ENCODE data around the gene AGPAT4.

AGPAT4 gene

DNA sequence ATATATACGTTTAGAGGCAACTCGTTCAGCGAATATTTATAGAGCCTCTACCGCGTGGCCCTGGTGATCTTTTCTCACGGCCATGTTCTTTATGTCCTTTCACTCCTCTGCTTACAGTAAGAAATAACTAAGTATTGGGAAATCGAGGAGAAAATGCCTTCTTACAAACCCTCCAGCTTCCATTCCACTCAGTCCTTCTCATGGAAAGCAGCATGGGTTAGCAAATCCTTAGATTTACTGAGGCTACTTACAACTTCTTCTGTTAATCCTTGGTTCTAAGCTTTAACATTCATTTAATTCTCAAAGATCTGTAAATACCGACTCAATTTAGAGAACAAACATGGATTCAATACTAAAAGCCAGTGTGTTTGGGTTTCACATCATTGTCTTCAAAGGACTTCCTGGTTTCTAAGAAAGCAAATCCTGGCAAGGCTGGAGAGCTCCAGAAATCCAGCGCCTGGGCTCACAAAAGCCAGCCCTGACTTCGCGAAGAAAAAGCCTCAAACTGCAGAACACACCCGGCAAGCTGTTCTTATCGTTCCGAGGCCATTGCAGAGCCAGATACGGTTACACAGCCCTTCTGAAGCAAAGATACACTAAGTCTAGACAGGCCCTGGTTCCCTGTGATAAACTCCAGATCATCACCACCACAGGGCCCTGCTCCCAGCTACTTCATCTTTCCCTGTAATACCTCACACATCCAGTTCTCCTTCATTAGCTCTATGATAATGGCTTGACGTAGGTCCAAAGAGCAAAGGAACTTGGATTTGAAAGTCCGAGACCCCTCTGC, 19.2 kb downstream of the AGPAT4 start:
- DNase-seq (ENCODE audit: low read depth) = no peak

DNA sequence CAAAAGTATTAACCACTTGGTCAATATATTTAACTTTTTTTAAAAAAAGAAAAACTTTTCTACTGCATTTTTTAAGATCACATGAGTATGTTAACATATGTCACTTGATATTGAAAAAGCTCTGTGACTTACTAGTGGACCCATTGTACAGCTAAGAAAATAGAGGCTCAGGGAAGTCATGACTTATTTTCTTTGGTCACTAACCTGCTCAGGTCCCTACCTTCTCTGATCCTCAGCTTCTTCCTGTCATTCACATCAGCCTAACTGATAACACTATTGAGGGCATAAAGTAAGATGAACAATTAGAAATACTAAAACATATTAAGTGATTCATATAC, 19.8 kb downstream of the AGPAT4 start:
- no peak for DNase-seq (ENCODE audit: low read depth)

DNA sequence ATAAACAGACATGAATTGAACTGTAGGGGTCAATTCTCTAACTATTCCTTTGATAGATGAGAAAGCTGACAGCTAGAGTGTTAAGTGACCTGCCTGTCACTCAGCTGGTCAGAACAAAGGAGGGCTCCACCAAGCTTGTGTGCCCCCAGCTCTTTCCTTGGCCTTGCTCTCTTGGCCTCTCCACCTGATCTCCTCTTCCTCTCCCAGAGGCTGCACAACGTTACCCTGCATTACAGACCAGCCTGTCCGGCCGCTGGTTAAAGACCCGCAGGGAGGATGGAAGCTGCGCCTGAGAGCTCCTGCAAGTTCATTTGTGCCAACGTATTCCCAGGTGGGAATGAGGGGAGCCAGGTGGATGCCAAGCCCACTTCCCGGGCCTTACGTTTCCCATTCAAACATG, 22.5 kb downstream of the AGPAT4 start:
- DNase-seq (ENCODE audit: low read depth) = no peak

DNA sequence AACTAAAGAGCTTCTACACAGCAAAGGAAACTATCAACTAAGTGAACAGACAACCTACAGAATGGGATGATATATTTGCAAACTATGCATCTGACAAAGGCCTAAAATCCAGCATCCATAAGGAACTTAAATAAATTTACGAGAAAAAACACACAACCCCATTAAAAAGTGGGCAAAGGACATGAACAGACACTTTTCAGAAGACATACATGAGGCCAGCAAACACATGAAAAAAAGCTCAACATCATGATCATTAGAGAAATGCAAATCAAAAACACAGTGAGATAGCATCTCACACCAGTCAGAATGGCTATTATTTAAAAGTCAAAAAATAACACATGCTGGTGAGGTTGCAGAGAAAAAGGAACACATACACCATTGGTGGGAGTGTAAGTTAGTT, 24.5 kb downstream of the AGPAT4 start:
- no peak for DNase-seq (ENCODE audit: low read depth)

DNA sequence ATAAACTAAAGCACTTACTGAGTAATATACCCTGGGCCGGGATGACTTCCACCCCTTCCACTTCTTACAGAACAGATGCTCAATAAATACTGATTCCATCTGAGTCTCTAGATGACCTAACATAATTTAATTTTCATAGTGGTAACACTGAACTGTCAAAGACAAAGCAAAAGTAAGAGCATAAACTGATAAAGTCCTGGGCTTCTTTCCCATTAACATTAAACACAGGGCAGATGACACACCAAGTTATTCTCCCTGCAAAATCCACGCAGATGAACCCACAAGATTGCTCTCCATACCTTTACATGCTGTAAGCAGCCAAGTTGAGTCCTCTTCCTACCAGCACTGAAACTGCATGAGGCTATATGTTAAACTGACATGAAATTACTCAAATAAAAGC, 27.1 kb downstream of the AGPAT4 start:
- DNase-seq (ENCODE audit: low read depth) = no peak

DNA sequence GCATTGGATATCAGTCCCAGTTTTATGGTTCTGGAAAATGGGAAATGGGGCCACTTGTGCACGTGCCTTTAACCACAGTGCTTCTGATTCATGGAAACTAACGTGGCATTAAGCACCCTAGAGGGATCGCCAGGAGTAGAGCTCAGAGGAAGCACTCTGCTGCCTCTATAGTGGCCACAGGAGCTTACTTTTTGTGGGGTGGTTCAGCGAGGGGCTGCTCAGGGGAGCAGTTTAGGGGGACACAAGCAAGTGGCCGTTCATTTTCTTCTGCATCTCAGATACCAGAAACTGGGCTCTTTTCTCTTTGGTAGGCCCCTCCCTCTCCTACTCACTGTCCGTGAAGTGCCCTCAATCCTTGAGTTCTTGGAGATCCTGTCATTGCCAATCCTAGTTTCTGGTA, 28.5 kb downstream of the AGPAT4 start:
- DNase-seq (ENCODE audit: low read depth) = no peak

DNA sequence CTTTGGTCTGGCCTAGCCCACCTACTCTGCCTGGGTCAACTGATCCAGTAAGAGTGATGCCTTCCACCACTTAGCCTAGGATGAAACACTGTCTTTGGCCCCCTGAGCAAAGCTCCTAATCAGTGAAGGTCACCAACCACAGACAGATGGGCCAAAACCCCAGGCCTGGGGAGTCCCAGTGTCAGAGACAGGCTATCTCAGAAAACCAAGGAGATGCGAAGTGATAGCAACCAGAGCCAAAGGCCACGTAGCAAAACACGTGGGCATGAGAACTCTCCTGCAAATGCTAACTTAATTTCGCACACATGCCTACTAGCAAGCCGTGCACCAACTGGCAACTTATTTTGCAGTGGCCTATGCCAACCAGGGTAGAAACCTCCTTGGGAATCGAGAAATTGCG, 29.1 kb downstream of the AGPAT4 start:
- no peak for DNase-seq (ENCODE audit: low read depth)

DNA sequence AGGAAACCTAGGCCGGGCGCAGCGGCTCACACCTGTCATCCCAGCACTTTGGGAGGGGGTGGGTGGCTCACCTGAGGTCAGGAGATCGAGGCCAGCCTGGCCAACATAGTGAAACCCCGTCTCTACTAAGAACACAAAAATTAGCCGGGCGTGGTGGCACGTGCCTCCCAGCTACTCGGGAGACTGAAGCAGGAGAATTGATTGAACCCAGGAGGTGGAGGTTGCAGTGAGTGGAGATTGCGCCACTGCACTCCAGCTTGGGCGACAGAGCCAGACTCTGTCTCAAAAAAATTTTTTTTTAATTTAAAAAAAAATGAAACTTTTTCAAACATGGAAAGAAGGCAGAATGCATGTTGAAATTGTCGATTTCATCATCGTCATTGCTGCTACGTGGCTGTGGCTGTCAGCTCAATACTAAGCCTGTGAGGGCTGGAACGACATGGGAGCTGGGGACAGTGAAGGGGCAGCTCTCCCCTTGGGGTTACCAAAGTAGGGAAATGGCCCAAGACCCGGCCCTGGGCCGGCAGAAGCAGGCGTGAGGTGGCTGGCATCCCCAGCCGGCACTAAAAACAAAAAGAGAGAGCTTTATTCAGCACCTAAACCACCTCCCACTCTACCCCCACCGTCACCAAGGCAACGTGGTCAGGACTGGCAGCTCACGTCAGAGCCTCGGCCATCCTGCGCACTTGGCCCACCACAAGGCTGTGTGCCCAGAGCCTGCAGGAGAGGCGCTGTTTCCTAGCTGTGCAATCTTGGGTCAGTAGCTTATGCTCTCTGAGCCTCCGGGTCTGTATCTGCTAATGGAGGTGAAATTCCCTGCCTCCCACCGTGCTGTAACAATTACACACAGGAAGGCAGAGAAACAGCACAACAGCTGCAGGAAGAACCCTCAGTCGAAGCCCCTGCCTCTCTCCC, 30.8 kb downstream of the AGPAT4 start:
- no peak for DNase-seq (ENCODE audit: low read depth)

DNA sequence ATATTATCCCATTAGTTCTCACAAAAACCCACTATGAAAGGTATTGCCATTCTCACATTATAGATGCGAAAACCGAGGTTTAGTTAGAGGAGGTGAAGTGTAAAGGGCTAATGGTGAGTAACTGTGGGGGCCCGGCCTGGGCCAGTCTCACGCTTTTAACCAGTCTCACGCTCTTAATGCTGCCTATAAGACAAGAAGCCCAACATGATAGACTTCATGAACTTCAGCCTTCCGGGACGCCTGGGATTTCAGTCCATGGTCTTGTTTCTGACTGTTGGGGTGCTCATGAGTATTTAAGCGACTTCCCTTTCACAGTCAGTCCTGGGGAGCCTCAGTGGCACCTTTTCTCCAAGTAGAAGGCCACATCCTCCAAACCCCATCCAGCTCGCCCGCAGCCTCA, 31.7 kb downstream of the AGPAT4 start:
- no peak for DNase-seq (ENCODE audit: low read depth)

DNA sequence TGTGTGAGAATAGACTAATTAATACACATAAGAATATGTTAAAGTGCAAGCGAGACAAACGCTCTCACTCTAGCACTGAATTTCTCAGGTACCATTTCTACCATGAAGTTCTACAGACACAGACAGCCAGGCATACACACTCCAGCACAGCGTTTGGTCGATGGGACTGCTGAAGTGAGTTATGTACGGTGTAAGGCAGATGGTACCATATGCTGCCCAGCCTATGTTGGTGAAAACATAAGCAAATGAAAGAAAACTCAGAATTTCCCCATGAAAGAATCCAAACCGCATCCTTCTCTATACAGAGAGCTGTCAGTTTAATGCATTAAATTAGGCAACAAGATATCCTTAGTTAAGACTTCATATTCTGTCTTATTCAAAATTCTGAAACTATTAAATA, 34.9 kb downstream of the AGPAT4 start:
- no peak for DNase-seq (ENCODE audit: low read depth)

DNA sequence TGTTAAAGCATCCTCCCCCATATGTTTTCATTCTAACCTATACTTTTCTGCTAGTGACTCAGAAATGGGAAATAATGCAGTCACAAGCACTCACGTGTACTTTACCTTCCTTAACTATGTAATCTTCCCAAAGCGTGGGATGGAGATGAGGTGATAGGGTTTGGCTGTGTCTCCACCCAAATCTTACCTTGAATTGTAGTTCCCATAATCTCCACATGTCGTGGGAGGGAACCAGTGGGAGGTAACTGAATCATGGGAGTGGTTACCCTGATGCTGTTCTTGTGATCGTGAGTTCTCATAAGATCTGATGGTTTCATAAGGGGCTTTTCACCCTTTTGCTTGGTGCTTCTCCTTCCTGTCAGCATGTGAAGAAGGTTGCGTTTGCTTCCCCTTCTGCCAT, 35.4 kb downstream of the AGPAT4 start:
- DNase-seq (ENCODE audit: low read depth) = no peak

DNA sequence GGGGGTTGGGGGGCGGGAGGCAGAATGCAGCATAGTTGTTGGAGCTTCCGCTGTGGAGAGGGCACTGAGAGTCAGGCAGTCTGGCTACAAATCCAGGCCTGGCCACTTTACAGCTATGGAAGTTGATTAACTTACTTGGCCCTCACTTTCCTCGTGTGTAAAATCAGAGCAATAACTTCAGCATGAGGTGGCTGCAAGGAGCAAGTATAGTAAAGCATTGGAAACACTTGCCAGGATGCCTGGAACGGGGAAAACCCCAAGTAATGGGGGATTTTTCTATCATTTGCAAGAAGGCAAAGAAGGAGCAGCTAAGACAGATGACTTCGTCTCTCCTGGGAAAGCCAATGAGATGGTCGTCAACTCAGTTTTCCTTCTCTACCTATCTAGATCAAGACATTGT, 35.8 kb downstream of the AGPAT4 start:
- no peak for DNase-seq (ENCODE audit: low read depth)

DNA sequence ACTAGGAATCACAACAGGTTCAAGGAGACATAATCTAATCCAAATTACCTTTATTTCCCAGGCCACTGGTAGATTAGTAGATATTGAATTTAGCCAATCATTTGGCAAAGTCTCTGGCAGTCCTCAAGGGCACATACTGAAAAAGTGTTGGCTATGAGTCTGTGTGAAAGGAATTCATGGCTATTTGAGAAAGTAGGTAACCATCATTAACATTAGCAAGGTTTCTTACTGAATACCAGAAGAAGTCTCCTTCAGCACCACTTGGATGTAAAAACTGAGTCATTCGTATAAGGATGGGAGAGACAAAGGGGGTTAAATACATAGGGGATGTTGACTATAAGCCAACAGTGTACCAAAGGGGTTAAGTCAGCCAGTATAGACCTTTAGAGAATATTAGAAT, 36.7 kb downstream of the AGPAT4 start:
- no peak for DNase-seq (ENCODE audit: low read depth)

DNA sequence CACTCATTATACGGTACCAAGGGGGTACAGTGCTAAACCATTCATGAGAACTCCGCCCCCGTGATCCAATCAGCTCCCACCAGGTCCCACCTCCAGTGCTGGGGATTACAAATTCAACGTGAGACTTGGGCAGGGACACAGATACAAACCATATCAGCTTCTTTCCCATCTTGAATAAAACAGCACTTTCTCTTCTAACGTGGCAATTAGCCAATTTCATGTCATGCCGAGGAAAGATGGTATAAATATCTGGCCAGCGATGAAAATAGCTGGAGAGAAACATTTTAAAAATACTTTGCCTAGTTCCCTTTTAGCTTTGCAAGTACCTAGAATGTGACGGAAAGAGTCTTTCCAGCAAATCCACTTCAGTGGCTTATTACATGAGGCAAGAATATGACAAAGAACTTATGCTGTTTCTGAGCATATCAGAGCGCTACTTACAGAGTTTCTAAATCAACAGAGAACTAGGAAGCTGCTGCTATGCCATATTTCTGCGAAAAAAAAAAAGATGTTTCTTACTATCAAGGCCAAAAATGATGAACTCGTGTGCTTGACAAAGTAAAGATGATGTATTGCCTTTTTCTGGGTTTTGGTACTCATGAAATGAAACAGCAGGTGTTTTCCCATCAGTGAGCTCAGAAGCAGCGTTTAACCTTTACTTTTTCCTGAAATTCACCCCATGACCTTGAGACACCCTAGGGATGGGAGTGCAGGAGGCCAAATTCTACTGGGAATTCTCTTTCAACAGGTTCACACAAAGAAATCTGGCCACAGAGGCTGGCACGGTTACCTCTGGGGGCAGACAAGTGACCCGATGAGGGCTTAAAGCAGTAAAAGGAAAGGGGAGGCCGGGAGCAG, 37.9 kb downstream of the AGPAT4 start:
- DNase-seq (ENCODE audit: low read depth) = no peak

DNA sequence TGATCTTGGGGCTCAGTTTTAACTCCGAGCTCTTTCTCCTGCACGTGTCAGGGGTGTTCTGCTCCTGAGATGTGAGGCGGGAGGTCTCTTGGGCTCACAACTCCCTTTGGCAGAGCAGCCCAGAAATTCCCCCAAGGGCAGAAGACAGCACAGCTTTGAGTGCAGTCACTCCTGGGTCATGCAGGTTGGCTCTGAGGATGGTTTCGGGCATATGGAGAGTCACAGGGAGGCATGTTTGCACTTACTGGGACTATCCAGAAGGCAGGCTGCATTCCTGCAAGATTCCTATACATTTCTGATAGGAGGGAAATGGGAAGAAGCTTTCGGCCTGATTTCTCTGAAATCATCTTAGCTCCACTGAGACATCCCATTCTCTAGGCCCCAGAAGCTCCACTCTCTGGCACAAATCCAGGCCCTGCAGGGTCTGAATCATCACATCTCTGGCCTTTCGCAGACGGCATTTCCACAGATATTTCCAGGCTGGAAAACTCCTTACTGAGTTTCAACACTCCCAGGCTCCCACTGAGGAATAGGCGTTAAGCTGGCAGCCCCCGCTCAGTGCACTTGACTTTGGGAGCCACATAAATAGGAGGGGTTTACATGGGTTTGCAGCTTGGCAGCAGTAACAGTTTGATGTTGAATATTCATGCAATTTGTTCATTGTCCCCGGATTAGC, 39.7 kb downstream of the AGPAT4 start:
- no peak for DNase-seq (ENCODE audit: low read depth)

DNA sequence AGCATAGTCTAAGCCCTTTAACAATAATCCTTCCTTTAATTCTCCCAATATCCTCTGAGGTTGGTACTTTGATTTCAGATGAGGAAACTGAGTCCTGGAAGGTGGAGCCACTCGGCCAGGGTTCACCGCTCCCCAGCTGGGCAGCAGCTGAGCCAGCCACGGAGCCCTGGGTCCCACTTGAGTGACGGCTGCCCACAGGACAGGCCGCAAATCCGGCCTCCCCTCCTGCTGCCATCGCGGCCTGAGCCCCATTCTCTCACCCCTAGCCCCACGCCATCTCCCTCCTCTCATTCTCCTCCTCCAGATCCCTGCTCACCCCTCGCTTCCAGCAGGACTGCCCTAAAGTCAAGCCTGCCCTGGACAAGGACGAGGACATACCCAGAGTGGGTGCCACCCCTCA, 41.4 kb downstream of the AGPAT4 start:
- no peak for DNase-seq (ENCODE audit: low read depth)

DNA sequence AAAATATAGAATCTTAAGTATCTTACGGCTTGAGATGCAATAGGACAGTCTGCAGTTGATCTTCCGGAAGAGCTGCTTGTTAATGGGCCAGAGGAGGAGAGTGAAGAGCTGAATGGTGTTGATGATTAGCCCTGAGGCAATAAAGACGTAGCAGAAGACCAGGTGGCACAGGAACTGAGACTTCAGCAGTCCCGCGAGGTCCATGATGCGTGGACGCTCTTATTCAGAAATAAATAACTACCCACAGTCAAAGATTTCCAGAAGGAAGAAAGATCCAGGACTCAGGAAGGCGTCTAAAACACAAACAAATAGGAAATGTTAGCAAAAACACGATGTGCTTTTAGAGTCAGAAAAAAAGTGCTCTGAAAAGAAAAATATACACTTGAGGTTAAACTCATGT, 41.9 kb downstream of the AGPAT4 start:
- DNase-seq (ENCODE audit: low read depth) = no peak

DNA sequence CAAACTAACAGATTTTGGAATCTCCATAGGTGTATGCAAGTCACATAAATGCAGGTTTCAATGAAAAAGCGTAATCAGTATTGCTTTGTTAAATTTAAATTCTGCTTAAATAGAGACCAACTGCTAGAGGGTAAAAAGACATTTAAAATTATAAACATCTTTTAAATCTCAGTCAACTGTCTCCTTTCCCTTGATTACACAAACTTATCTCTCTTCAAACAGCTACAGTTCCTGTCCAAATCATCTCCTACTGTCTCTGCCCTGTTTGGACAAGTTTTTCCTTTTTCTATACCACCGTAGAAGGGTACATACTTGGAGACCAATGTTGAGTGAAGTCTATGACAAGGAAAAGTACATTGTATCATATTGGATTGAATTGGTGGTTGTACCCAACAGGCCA, 43.5 kb downstream of the AGPAT4 start:
- no peak for DNase-seq (ENCODE audit: low read depth)

DNA sequence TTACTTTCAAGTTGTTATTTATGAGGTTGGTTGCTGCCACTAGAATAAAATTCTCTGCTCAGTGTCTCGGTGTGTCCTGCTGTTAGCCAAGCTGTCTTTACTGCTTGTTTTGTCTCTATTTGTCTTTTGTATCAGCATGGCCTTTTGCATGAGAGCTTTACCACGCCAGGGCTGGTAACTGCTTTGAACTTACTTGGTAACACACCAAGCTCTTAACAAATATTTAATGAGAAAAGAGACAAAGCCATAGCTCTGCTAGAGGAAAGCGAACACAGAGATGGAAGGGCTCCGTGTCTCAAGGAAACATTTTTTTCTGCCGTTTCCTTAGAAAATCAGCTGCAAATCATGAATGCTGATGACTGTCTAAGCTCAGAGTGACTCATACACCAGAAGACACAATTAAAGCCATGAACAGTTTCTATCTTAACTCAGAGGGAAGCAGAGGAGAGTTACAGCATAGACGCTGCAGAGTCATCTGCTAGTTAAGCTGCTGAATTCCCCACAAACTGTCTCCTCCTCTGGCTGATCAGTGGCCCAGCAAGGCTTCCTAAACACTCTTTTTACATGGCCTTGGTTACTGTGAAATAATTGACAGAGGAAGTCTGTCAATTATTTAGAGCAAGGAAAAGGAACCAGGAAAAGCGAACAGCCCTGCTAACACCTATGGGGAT, 44.8 kb downstream of the AGPAT4 start:
- no peak for DNase-seq (ENCODE audit: low read depth)

DNA sequence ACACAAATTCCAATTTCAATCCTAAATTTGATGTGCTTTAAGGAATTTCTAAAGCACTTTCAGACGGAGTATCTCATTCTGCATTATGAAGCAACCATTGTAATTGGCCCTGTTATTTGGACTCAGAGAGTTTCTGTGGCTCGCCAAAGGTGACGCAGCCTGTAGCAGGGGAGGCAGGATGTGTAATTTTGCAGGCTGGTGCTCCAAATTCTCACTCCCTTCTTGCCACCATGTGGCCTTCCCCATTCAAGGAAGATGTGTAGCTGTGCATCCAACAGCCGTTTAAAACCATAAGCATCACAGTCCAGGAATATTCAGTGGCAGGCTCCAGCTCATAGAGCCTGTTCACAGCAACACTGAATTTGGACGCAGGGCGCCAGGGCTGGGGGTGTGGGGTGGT, 45.8 kb downstream of the AGPAT4 start:
- no peak for DNase-seq (ENCODE audit: low read depth)

All from activated T-helper 9 cell treated with anti-CD3 and anti-CD28 coated beads, Interleukin-2, amount 50 U/mL, for 16 hours (primary cell).